Hepatocyte (in vitro differentiated cells): ENCODE measurements around the gene NAT14. TPM values are rescaled to one million over a fixed set of nuclear protein-coding genes. Genes with fewer than 3 reads are reported as not detected.

Experiments used
- DNase-seq: peaks from one replicate; pipeline ENCODE4 v3.0.0-alpha.2; 2016; ENCODE audit warnings: low spot score
- H2AFZ ChIP-seq: fragments of 200-600 bp; sonication (generic); 2 replicates; pipeline ENCODE4 v1.6.0; 2016; ENCODE audit warnings: antibody characterized with exemption, mild to moderate bottlenecking
- H3K27ac ChIP-seq: fragments of 200-600 bp; sonication (generic); 2 replicates; pipeline ENCODE4 v1.5.1; 2016; ENCODE audit warnings: mild to moderate bottlenecking
- H3K27me3 ChIP-seq: fragments of 200-600 bp; sonication (generic); 2 replicates; pipeline ENCODE4 v1.6.1; 2016
- H3K36me3 ChIP-seq: fragments of 200-600 bp; sonication (generic); replicated peaks from 2 replicates; pipeline ENCODE4 v1.5.1; 2016; ENCODE audit warnings: low read depth; ENCODE audit not compliant: insufficient read depth
- H3K4me1 ChIP-seq: fragments of 200-600 bp; sonication (generic); 2 replicates; pipeline ENCODE4 v1.5.1; 2016; ENCODE audit warnings: mild to moderate bottlenecking, moderate library complexity; ENCODE audit not compliant: insufficient read depth
- H3K4me2 ChIP-seq: fragments of 200-600 bp; sonication (generic); 2 replicates; pipeline ENCODE4 v1.6.0; 2016
- H3K4me3 ChIP-seq: fragments of 200-600 bp; sonication (generic); 2 replicates; pipeline ENCODE4 v1.5.1; 2016; ENCODE audit warnings: mild to moderate bottlenecking
- H3K79me2 ChIP-seq: fragments of 200-600 bp; sonication (generic); 2 replicates; pipeline ENCODE4 v1.6.0; 2017; ENCODE audit warnings: mild to moderate bottlenecking
- H3K9me2 ChIP-seq: fragments of 200-600 bp; sonication (generic); replicated peaks from 2 replicates; pipeline ENCODE4 v1.6.0; 2017; ENCODE audit warnings: mild to moderate bottlenecking; ENCODE audit not compliant: insufficient read depth
- H3K9me3 ChIP-seq: fragments of 200-600 bp; sonication (generic); 2 replicates; pipeline ENCODE4 v1.5.1; 2016; ENCODE audit warnings: low read depth, mild to moderate bottlenecking
- H4K20me1 ChIP-seq: fragments of 200-600 bp; sonication (generic); 2 replicates; pipeline ENCODE4 v1.6.0; 2016; ENCODE audit warnings: mild to moderate bottlenecking; ENCODE audit not compliant: insufficient read depth, poor library complexity, severe bottlenecking
- EZH2 ChIP-seq: fragments of 200-600 bp; sonication (generic); IDR thresholded peaks from 2 replicates; pipeline ENCODE4 v1.6.1; 2016; ENCODE audit warnings: antibody characterized with exemption, mild to moderate bottlenecking, borderline replicate concordance
- EZH2phosphoT487 ChIP-seq: fragments of 200-600 bp; sonication (generic); IDR thresholded peaks from one replicate; pipeline ENCODE4 v1.6.1; 2018; ENCODE audit warnings: antibody characterized with exemption, mild to moderate bottlenecking, low read depth, moderate library complexity; ENCODE audit not compliant: unreplicated experiment, severe bottlenecking
- WGBS: methylation state at CpG from one replicate; pipeline ENCODE4 v1.1.6; 2016; ENCODE audit warnings: low lambda C conversion rate; ENCODE audit errors: missing lambda C conversion rate; 5-methylcytosine and 5-hydroxymethylcytosine counted together
- polyA plus RNA-seq: library from polyadenylated mRNA; unstranded; fragments of >200 nt; fragmentation: Nextera tagmentation; extraction: Ambion mirVana; gene quantifications from 2 replicates; pipeline ENCODE4 v1.2.1, GENCODE V29; 2016
- total RNA-seq: library from RNA; depleted of rRNA; stranded (reverse); fragments of >200 nt; gene quantifications from 2 replicates; pipeline ENCODE4 v1.2.3, GENCODE V29; 2014
- TF ChIP-seq, protein P1 (sequence below): fragments of 200-600 bp; sonication (generic); IDR thresholded peaks from 2 replicates; pipeline ENCODE4 v1.5.1; 2016; ENCODE audit warnings: antibody characterized with exemption, mild to moderate bottlenecking; ENCODE audit not compliant: poor library complexity

Gene NAT14
- total and polyA plus RNA-seq, 2 experiments from 2014 or later, result 22.3 to 40.3 TPM

DNA sequence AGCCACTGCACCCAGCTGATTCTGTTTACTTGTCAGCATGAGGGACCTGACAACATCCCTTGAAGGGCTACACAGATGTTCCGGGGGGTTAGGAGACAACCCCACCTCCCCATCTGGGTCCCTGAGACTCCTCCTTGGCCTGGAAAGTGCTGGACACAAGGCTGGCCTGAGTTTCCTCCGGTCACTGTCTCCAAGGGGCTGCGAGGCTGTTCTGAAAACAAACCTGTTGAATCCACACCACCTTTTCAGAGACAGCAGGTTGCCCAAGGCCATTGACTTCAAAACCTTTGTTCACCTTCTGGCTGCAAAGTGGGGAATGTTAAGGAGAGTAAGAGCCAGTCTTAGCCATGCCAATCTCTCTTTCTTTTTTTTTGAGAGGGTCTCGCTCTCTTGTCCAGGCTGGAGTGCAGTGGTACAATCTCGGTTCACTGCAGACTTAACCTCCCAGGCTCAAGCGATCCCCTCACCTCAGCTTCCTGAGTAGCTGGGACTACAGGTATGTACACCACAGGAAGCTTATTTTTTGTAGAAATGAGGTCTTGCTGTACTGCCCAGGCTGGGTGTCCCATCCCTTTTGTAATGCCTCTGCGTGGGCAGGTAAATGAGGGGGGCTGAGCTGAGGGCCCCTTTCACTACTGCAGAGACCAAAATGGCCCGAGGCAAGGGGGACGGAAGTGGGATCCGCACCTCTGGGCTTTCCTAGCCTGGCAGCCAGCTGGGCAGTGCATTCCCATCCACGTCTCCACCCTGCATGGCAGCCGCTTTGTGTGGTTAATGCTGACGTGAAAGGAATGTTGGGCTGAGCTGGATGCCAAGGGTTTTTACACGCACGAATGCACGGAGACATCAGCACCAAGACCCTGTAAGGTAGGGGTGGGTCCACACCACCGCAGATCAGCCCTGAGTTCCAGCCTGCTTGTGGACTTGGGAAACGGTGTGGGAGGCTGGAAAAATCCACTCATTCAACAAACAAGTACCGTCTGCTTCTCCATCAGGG is 10.4 kb upstream of the NAT14 start:
- H3K4me3 ChIP-seq, result no peak overlapping the region
- no peak overlapping the region for H3K4me2 ChIP-seq
- H3K27me3 ChIP-seq, result no peaks in the 10 kb centered on the region
- 89% methylated on average over 18 of the region's 19 CpGs for WGBS
- TF ChIP-seq EZH2phosphoT487 (no peak), EZH2 (no peak)
- TF ChIP-seq, protein P1, sequence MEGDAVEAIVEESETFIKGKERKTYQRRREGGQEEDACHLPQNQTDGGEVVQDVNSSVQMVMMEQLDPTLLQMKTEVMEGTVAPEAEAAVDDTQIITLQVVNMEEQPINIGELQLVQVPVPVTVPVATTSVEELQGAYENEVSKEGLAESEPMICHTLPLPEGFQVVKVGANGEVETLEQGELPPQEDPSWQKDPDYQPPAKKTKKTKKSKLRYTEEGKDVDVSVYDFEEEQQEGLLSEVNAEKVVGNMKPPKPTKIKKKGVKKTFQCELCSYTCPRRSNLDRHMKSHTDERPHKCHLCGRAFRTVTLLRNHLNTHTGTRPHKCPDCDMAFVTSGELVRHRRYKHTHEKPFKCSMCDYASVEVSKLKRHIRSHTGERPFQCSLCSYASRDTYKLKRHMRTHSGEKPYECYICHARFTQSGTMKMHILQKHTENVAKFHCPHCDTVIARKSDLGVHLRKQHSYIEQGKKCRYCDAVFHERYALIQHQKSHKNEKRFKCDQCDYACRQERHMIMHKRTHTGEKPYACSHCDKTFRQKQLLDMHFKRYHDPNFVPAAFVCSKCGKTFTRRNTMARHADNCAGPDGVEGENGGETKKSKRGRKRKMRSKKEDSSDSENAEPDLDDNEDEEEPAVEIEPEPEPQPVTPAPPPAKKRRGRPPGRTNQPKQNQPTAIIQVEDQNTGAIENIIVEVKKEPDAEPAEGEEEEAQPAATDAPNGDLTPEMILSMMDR, result no peak
- DNase-seq, result no peak
- no peaks in the 10 kb centered on the region for H3K9me3 ChIP-seq
- no peak overlapping the region for H2AFZ ChIP-seq
- H3K36me3 ChIP-seq, result no peaks in the 10 kb centered on the region
- H3K4me1 ChIP-seq, result peaks cover 13% of the 10 kb centered on the region
- H3K27ac ChIP-seq, result no peak overlapping the region
- H3K79me2 ChIP-seq, result peaks cover 18% of the 10 kb centered on the region
- H3K9me2 ChIP-seq, result no peaks in the 10 kb centered on the region
- H4K20me1 ChIP-seq, result no peaks in the 10 kb centered on the region

DNA sequence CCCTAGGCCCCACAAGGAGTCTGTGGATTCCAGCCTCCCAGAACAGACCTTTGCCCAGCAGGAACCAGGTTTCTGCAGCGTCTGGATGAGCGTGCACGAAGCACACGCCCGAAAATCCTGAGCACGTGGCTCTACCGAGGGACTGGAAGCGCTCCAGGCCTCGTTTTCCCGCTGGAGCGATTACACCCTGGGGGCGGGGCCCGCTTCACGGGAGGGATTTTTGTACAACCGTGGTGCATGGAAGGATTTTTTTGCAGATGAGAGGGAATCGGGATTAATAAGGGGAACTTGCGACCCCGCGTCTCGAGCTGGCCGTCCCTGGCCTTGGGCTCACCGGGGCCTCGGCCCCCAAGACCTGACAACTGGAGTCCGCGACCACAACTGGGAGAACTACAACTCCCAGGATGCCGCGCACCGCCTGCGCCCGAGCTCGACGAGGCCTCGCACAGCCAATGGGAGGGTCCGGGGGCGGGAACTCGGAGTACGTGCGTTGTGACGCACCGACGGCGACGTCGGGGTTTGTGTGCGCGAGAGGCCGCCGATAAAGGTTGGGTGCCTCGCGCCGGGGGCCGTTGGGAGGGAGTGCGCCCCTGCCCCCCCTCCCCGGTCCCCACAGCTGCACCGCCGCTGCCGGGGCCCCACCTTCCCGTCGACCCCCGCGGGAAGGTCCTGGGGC is 8.8 kb upstream of the NAT14 start, which contains the start of gene ZNF628:
Gene ZNF628 (plus strand): TSS at position 518 of the 676 bp plus-strand sequence. CDS start 3,294 bp downstream, outside the sequence.
- H3K9me3 ChIP-seq, result no peaks in the 10 kb centered on the region
- H3K36me3 ChIP-seq, result no peaks in the 10 kb centered on the region
- peak within 1 kb of the TSS; percentile 83 for H3K4me3 ChIP-seq
- DNase-seq, result peak; percentile 99
- TF ChIP-seq EZH2phosphoT487 (no peak), EZH2 (no peak)
- TF ChIP-seq, protein P1, result no peak
- no peaks in the 10 kb centered on the region for H3K9me2 ChIP-seq
- no peaks in the 10 kb centered on the region for H4K20me1 ChIP-seq
- no peaks in the 10 kb centered on the region for H3K27me3 ChIP-seq
- 2% methylated on average over 35 of the region's 61 CpGs for WGBS
- peak within 1 kb of the TSS; percentile 85 for H3K4me2 ChIP-seq
- H2AFZ ChIP-seq, result peak within 1 kb of the TSS; percentile 96
- peak within 1 kb of the TSS; percentile 91 for H3K27ac ChIP-seq
- peaks cover 18% of the 10 kb centered on the region for H3K79me2 ChIP-seq
- H3K4me1 ChIP-seq, result peaks cover 13% of the 10 kb centered on the region

DNA sequence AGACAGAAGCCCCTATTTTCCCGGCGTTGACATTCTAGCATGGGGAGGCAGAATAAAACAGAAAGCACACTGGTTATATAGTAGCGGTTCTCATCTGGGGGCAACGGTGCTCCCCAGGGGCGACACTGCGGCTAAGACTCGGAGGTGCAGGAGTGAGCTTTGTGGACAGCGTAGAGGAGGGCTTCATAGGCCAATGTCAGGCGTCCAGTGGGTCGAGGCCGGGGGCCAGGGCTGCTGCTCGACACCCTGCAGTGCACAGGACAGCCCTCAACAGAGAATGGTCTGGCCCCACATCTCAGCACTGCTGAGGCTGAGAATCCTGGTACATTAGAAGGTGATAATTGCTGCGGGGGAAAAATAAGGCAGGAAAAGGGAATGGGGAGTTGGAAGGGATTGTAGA is 7.1 kb upstream of the NAT14 start:
- DNase-seq, result no peak
- H3K4me3 ChIP-seq, result no peak overlapping the region
- H3K27me3 ChIP-seq, result no peaks in the 10 kb centered on the region
- H2AFZ ChIP-seq, result no peak overlapping the region
- TF ChIP-seq, protein P1, result no peak
- TF ChIP-seq EZH2 (no peak), EZH2phosphoT487 (no peak)
- H3K79me2 ChIP-seq, result peaks cover 18% of the 10 kb centered on the region
- peaks cover 13% of the 10 kb centered on the region for H3K4me1 ChIP-seq
- H4K20me1 ChIP-seq, result no peaks in the 10 kb centered on the region
- H3K9me3 ChIP-seq, result no peaks in the 10 kb centered on the region
- H3K27ac ChIP-seq, result no peak overlapping the region
- WGBS, result 91% methylated on average over 13 of the region's 13 CpGs
- no peaks in the 10 kb centered on the region for H3K9me2 ChIP-seq
- H3K4me2 ChIP-seq, result peak overlapping the region; percentile 83
- no peaks in the 10 kb centered on the region for H3K36me3 ChIP-seq
